Measurements from ENCODE around the gene SKI. TPM values are rescaled to one million over a fixed set of nuclear protein-coding genes. Genes with fewer than 3 reads are reported as not detected.
A peak's percentile ranks its signal among the peaks of the same experiment; 100 is the strongest.

Gene SKI
- total and polyA plus RNA-seq, 2 donors (not counting 1 experiment from before 2014, with no cell fraction given): 14.9 to 74.9 TPM

- no peak overlapping the region for H3K4me3 Mint-ChIP-seq
- H3K27me3 ChIP-seq (replicated peaks in 1 of 4; ENCODE audit: control extremely low read depth in 1 of 4, control insufficient read depth in 3 of 4, insufficient read depth in 4 of 4, low read length in 3 of 4): no peaks in the 10 kb centered on the region
- H3K27ac Mint-ChIP-seq: peak overlapping the region; percentile 90
- H3K27ac ChIP-seq (ENCODE audit: low read length in 2 of 2): peak overlapping the region; percentile 79 to 88
- H3K9ac ChIP-seq (ENCODE audit: low read length): no peak overlapping the region
- no peak overlapping the region for H2AFZ ChIP-seq (ENCODE audit: insufficient read depth, low read depth, low read length, poor library complexity, severe bottlenecking)
- peaks cover 0 to 25% of the 10 kb centered on the region in 2 experiments for H3K36me3 ChIP-seq (replicated peaks in 1 of 2; ENCODE audit: control extremely low read depth in 1 of 2, control insufficient read depth in 1 of 2, extremely low read depth in 1 of 2, insufficient read depth in 2 of 2, low read length in 1 of 2)
- no peak overlapping the region for H3K4me2 ChIP-seq (replicated peaks; ENCODE audit: low read depth, low read length, poor library complexity, severe bottlenecking)
- peaks cover 38% of the 10 kb centered on the region for H3K4me1 Mint-ChIP-seq
- no peak for ATAC-seq (ENCODE audit: low read depth)
- H3K9me3 ChIP-seq (ENCODE audit: control extremely low read depth in 1 of 3, control insufficient read depth in 2 of 3, insufficient read depth in 1 of 3, low read length in 2 of 3): no peaks in the 10 kb centered on the region
- TF ChIP-seq EZH2 (IDR thresholded peaks at IDR 0.05; ENCODE audit: borderline replicate concordance, insufficient read depth, low read depth, low read length, poor library complexity, severe bottlenecking): no peak
- TF ChIP-seq, protein P1, sequence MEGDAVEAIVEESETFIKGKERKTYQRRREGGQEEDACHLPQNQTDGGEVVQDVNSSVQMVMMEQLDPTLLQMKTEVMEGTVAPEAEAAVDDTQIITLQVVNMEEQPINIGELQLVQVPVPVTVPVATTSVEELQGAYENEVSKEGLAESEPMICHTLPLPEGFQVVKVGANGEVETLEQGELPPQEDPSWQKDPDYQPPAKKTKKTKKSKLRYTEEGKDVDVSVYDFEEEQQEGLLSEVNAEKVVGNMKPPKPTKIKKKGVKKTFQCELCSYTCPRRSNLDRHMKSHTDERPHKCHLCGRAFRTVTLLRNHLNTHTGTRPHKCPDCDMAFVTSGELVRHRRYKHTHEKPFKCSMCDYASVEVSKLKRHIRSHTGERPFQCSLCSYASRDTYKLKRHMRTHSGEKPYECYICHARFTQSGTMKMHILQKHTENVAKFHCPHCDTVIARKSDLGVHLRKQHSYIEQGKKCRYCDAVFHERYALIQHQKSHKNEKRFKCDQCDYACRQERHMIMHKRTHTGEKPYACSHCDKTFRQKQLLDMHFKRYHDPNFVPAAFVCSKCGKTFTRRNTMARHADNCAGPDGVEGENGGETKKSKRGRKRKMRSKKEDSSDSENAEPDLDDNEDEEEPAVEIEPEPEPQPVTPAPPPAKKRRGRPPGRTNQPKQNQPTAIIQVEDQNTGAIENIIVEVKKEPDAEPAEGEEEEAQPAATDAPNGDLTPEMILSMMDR (IDR thresholded peaks at IDR 0.05): no peak
- POLR2A ChIA-PET: interaction anchor here (1.7 to 3.1 kb wide), 2 partner anchors 10 to 20 kb away, joined by 9 to 19 read pairs; no protein-coding TSS in a partner anchor
- whole genome bisulfite sequencing (ENCODE audit: insufficient coverage): 91% methylated on average over 25 of the region's 28 CpGs
- CTCF ChIA-PET: interaction anchor here (0.8 to 3.9 kb wide), 8 partner anchors 8 to 274 kb away, joined by 3 to 23 read pairs (median 5); partner anchors contain the start of gene FAAP20
- intact Hi-C loops (cut with micrococcal nuclease): loop anchor here (1.0 kb wide), 1 partner anchor 9 kb away; no protein-coding TSS in a partner anchor
- no peaks in the 10 kb centered on the region for H3K79me2 ChIP-seq (ENCODE audit: control insufficient read depth, insufficient read depth, low read length)
- DNase-seq: peak; percentile 33
- H3K27me3 Mint-ChIP-seq: no peaks in the 10 kb centered on the region
- H3K4me3 ChIP-seq (ENCODE audit: control extremely low read depth in 1 of 5, extremely low read depth in 1 of 5, insufficient read depth in 1 of 5, low read depth in 2 of 5, low read length in 4 of 5): no peak overlapping the region
- H4K20me1 ChIP-seq (ENCODE audit: control insufficient read depth, insufficient read depth, low read length, poor library complexity, severe bottlenecking): no peaks in the 10 kb centered on the region
- no peaks in the 10 kb centered on the region for H3K9me3 Mint-ChIP-seq (ENCODE audit: insufficient read depth)
- H3K4me1 ChIP-seq (ENCODE audit: control insufficient read depth in 2 of 2, insufficient read depth in 2 of 2, low read length in 2 of 2): peaks cover 37 to 41% of the 10 kb centered on the region in 2 donors
These were observed 82.4 kb downstream of the SKI start for GRCh38 chr1:2310332-2311183.

Measured in B cell (primary cell).